Measurements from ENCODE around the gene TRPM3. TPM values are rescaled to one million over a fixed set of nuclear protein-coding genes. Genes with fewer than 3 reads are reported as not detected.

TRPM3 gene
- total RNA-seq, 2 experiments from 2014 or later = not detected

DNA sequence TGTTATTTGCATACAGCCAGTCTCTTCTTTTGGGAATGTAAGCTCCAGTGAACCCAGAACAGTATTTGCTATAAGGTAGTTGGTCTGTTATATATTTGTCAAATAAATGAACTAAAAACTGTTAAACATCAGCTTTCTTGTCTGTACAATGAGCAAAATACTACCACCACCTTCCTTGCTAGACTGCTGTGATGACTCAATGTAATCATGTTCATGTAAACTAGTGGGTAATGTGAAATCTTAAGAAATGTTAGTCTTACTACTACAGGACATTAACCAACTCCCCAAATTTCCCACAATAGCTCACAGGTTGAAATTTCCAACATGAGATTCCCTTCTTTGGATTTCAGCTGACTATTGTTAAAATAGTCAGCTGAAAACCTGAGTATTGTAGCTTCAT is 176.1 kb downstream of the TRPM3 start:
- no peak for ATAC-seq
- peaks cover 2% of the 10 kb centered on the region for H3K27me3 Mint-ChIP-seq
- CTCF ChIA-PET = interaction anchor here (0.9 kb wide), 1 partner anchor 11 kb away, joined by 3 read pairs; no protein-coding TSS in a partner anchor
- no peaks in the 10 kb centered on the region for H3K9me3 Mint-ChIP-seq (ENCODE audit: low read depth)
- no peak overlapping the region for H3K4me3 Mint-ChIP-seq
- H3K4me1 Mint-ChIP-seq = no peaks in the 10 kb centered on the region
- DNase-seq = no peak
- no peaks in the 10 kb centered on the region for H3K36me3 Mint-ChIP-seq
- H3K27ac Mint-ChIP-seq = no peak overlapping the region

DNA sequence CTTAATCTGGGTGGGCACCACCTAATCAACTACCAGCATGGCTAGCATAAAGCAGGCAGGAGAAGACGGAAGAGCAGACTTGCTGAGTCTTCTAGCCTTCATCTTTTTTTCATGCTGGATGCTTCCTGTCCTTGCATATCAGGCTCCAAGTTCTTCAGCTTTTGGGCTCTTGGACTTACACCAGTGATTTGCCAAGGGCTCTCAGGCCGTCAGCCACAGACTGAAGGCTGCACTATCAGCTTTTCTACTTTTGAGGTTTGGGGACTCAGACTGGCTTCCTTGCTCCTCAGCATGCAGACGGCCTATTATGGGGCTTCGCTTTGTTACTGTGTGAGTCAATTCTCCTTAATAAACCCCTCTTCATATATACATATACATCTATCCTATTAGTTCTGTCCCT is 180.2 kb downstream of the TRPM3 start:
- Mint-ChIP-seq H3K4me1 (no peaks in the 10 kb centered on the region), H3K27ac (no peak overlapping the region), H3K4me3 (no peak overlapping the region), H3K9me3 (ENCODE audit: low read depth) (no peaks in the 10 kb centered on the region), H3K27me3 (no peaks in the 10 kb centered on the region), H3K36me3 (no peaks in the 10 kb centered on the region)
- no peak for ATAC-seq
- no peak for DNase-seq
- CTCF ChIA-PET = no interaction called here

- Mint-ChIP-seq H3K27me3 (no peaks in the 10 kb centered on the region), H3K4me3 (no peak overlapping the region), H3K36me3 (no peaks in the 10 kb centered on the region), H3K27ac (no peak overlapping the region), H3K4me1 (no peaks in the 10 kb centered on the region), H3K9me3 (ENCODE audit: low read depth) (no peaks in the 10 kb centered on the region)
- CTCF ChIA-PET = no interaction called here
- ATAC-seq (no peak), DNase-seq (no peak)
Measured at GRCh38 chr9:70940605-70941004, 180.8 kb downstream of the TRPM3 start.

DNA sequence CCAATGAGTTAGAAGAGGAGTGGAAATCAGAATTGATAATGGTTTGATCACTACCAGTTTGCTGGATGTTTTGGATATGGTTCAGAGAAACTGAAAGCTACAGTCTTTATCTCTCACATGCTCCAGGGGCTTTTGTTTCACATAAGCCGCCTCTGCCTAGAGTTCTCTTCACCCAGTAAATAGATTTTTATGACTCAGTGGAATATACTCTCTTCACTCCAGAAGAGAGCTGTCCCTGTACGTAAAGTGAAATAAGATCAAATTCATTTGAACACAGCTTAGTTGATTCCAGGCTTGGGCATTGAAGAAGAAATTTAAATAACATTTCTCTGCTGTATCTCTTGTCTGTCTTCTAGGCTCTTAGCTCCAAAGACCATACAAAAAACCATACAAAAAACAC is 184.9 kb downstream of the TRPM3 start:
- Mint-ChIP-seq H3K9me3 (ENCODE audit: low read depth) (no peaks in the 10 kb centered on the region), H3K27ac (no peak overlapping the region), H3K27me3 (no peaks in the 10 kb centered on the region), H3K36me3 (no peaks in the 10 kb centered on the region), H3K4me1 (no peaks in the 10 kb centered on the region), H3K4me3 (no peak overlapping the region)
- ATAC-seq (no peak), DNase-seq (no peak)
- CTCF ChIA-PET = interaction anchor here (1.0 kb wide), 1 partner anchor 314 kb away, joined by 3 read pairs; no protein-coding TSS in a partner anchor

GRCh38 chr9:70935856-70936255 is 185.6 kb downstream of the TRPM3 start:
- DNase-seq = no peak
- no peak for ATAC-seq
- no peaks in the 10 kb centered on the region for H3K27me3 Mint-ChIP-seq
- H3K4me1 Mint-ChIP-seq = no peaks in the 10 kb centered on the region
- H3K27ac Mint-ChIP-seq = no peak overlapping the region
- H3K36me3 Mint-ChIP-seq = no peaks in the 10 kb centered on the region
- no peak overlapping the region for H3K4me3 Mint-ChIP-seq
- H3K9me3 Mint-ChIP-seq (ENCODE audit: low read depth) = no peaks in the 10 kb centered on the region
- CTCF ChIA-PET = no interaction called here

DNA sequence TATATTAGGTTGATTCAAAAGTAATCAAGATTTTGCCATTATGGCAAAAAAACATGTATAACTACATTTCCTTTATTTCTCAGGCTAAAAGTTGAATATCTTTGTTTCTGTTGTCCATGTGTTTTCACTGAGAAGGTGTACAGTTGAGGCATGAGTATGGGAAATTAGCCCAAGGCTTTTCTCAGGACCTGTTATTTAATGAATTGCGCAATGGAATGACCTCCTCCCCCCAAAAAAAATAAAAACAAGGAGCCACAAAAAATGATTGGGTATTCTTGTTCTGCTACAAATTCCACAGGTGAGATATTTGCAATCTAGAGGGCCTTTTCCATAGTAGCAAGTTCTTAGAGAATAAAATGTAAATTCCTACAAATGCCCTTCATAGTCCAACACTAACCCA is 186.8 kb downstream of the TRPM3 start:
- Mint-ChIP-seq H3K9me3 (ENCODE audit: low read depth) (no peaks in the 10 kb centered on the region), H3K4me1 (no peaks in the 10 kb centered on the region), H3K36me3 (no peaks in the 10 kb centered on the region), H3K4me3 (no peak overlapping the region), H3K27ac (no peak overlapping the region), H3K27me3 (no peaks in the 10 kb centered on the region)
- DNase-seq (no peak), ATAC-seq (no peak)
- CTCF ChIA-PET = no interaction called here

GRCh38 chr9:70933321-70933720 is 188.1 kb downstream of the TRPM3 start:
- Mint-ChIP-seq H3K4me3 (no peak overlapping the region), H3K9me3 (ENCODE audit: low read depth) (no peaks in the 10 kb centered on the region), H3K4me1 (no peaks in the 10 kb centered on the region), H3K36me3 (no peaks in the 10 kb centered on the region), H3K27me3 (no peaks in the 10 kb centered on the region), H3K27ac (no peak overlapping the region)
- CTCF ChIA-PET = no interaction called here
- no peak for DNase-seq
- no peak for ATAC-seq

DNA sequence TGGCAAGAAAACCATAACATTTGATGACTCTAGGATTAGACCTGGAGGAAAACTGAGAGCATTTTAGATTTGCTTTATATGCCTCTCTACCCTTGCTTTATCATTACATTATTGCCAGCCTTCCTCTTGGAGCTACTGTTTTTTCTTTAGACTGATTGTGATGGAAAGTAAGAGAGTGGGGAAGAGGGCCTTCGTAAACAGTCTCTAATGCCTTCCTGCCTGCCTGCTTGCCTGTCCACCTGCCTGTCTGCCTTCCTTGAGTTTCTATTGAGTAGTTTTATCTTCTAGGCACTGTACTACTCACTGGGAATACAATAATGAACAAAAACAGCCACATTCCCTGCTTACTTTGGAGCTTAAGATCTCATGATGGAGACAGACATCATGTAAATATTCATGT is 189.3 kb downstream of the TRPM3 start:
- DNase-seq (no peak), ATAC-seq (no peak)
- no peaks in the 10 kb centered on the region for H3K36me3 Mint-ChIP-seq
- H3K9me3 Mint-ChIP-seq (ENCODE audit: low read depth) = no peaks in the 10 kb centered on the region
- no peaks in the 10 kb centered on the region for H3K4me1 Mint-ChIP-seq
- H3K27ac Mint-ChIP-seq = no peak overlapping the region
- H3K4me3 Mint-ChIP-seq = no peak overlapping the region
- CTCF ChIA-PET = no interaction called here
- H3K27me3 Mint-ChIP-seq = no peaks in the 10 kb centered on the region

- DNase-seq (no peak), ATAC-seq (no peak)
- Mint-ChIP-seq H3K9me3 (ENCODE audit: low read depth) (no peaks in the 10 kb centered on the region), H3K36me3 (no peaks in the 10 kb centered on the region), H3K4me1 (no peaks in the 10 kb centered on the region), H3K27ac (no peak overlapping the region), H3K4me3 (no peak overlapping the region), H3K27me3 (no peaks in the 10 kb centered on the region)
- CTCF ChIA-PET = interaction anchor here (1.2 kb wide), 1 partner anchor 321 kb away, joined by 3 read pairs; no protein-coding TSS in a partner anchor
Measured at GRCh38 chr9:70927530-70927929, 193.9 kb downstream of the TRPM3 start.

- H3K4me3 Mint-ChIP-seq = no peak overlapping the region
- no peaks in the 10 kb centered on the region for H3K36me3 Mint-ChIP-seq
- H3K9me3 Mint-ChIP-seq (ENCODE audit: low read depth) = no peaks in the 10 kb centered on the region
- no peak overlapping the region for H3K27ac Mint-ChIP-seq
- DNase-seq = peak; percentile 41
- H3K27me3 Mint-ChIP-seq = no peaks in the 10 kb centered on the region
- CTCF ChIA-PET = no interaction called here
- H3K4me1 Mint-ChIP-seq = no peaks in the 10 kb centered on the region
- ATAC-seq = peak; percentile 58
Measured at GRCh38 chr9:70924895-70925547, 196.4 kb downstream of the TRPM3 start.

DNA sequence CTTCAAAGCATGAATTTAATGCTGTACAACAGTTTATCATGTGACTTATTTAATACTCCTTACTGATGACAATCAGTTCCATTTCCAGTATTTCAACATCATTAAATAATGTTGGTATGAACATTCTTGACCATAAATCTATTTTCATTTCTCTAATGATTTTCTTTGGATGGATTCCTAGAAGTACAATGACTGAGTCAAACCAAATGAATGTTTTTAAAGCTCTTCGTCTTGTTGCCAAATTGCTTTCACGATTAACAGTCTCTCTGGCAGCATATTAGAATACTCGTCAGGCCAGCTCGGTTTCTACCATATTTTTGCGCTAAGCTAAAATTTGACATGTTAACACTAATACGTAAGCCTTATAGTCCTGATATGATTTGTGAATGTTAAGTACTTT is 197.0 kb downstream of the TRPM3 start:
- H3K27ac Mint-ChIP-seq = no peak overlapping the region

DNA sequence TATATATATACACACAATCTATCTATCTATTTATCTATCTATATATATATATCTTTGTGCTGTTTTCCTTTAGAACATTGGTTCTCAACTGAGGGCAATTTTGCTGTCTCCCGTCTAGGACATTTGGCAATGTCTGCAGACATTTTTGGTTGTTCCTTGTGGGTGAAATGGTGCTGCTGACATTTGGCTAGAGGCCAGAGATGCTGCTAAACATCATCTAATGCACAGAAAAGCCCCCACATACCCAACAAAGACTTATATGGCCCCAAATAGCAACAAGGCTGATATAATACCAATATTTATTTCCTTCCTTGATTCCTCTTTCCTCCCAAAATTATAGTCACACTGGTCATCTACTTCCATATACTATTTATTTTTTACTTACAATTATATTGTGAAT is 197.5 kb downstream of the TRPM3 start:
- Mint-ChIP-seq H3K27ac (no peak overlapping the region), H3K27me3 (no peaks in the 10 kb centered on the region), H3K4me1 (no peaks in the 10 kb centered on the region), H3K36me3 (no peaks in the 10 kb centered on the region), H3K4me3 (no peak overlapping the region), H3K9me3 (ENCODE audit: low read depth) (no peaks in the 10 kb centered on the region)
- CTCF ChIA-PET = no interaction called here
- no peak for DNase-seq
- no peak for ATAC-seq

More for the DNA sequence above, 197.0 kb downstream of the TRPM3 start:
- ATAC-seq = no peak
- Mint-ChIP-seq H3K27me3 (no peaks in the 10 kb centered on the region), H3K36me3 (no peaks in the 10 kb centered on the region), H3K4me1 (no peaks in the 10 kb centered on the region), H3K4me3 (no peak overlapping the region), H3K9me3 (ENCODE audit: low read depth) (no peaks in the 10 kb centered on the region)
- CTCF ChIA-PET = no interaction called here
- DNase-seq = no peak

- Mint-ChIP-seq H3K4me1 (no peaks in the 10 kb centered on the region), H3K27ac (no peak overlapping the region), H3K27me3 (no peaks in the 10 kb centered on the region), H3K36me3 (no peaks in the 10 kb centered on the region), H3K9me3 (ENCODE audit: low read depth) (no peaks in the 10 kb centered on the region), H3K4me3 (no peak overlapping the region)
- DNase-seq = no peak
- ATAC-seq = no peak
- CTCF ChIA-PET = no interaction called here
Measured at GRCh38 chr9:70921136-70921535, 200.3 kb downstream of the TRPM3 start.

- Mint-ChIP-seq H3K27me3 (no peaks in the 10 kb centered on the region), H3K36me3 (no peaks in the 10 kb centered on the region), H3K9me3 (ENCODE audit: low read depth) (no peaks in the 10 kb centered on the region), H3K4me3 (no peak overlapping the region), H3K4me1 (no peaks in the 10 kb centered on the region), H3K27ac (no peak overlapping the region)
- CTCF ChIA-PET = no interaction called here
- DNase-seq (no peak), ATAC-seq (no peak)
Measured at GRCh38 chr9:70917277-70917676, 204.1 kb downstream of the TRPM3 start.

GRCh38 chr9:70911791-70912190 is 209.6 kb downstream of the TRPM3 start:
- CTCF ChIA-PET = no interaction called here
- no peaks in the 10 kb centered on the region for H3K9me3 Mint-ChIP-seq (ENCODE audit: low read depth)
- no peaks in the 10 kb centered on the region for H3K27me3 Mint-ChIP-seq
- no peak overlapping the region for H3K4me3 Mint-ChIP-seq
- no peak for ATAC-seq
- H3K36me3 Mint-ChIP-seq = no peaks in the 10 kb centered on the region
- DNase-seq = no peak
- H3K4me1 Mint-ChIP-seq = no peaks in the 10 kb centered on the region
- no peak overlapping the region for H3K27ac Mint-ChIP-seq

Data from activated CD8-positive, alpha-beta memory T cell treated with anti-CD3 and anti-CD28 coated beads, Interleukin-2, amount 10 ng/mL, durations not matched to agents 7 days and 5 days (primary cell).